GM18907 (cell line): ENCODE data around the gene CXCR4.
A peak's percentile ranks its signal among the peaks of the same experiment; 100 is the strongest.
"Not testable (repeated sequence)": the region's sequence is repeated elsewhere in the genome, so short reads cannot be mapped to it uniquely, and the experiment has no call there.

Experiments
- ATAC-seq: cut with Tn5 transposase; IDR thresholded peaks from one replicate; pipeline ENCODE4 v1.9.1; 2021; ENCODE audit warnings: mild to moderate bottlenecking, moderate library complexity; ENCODE audit not compliant: unreplicated experiment

Gene CXCR4

DNA sequence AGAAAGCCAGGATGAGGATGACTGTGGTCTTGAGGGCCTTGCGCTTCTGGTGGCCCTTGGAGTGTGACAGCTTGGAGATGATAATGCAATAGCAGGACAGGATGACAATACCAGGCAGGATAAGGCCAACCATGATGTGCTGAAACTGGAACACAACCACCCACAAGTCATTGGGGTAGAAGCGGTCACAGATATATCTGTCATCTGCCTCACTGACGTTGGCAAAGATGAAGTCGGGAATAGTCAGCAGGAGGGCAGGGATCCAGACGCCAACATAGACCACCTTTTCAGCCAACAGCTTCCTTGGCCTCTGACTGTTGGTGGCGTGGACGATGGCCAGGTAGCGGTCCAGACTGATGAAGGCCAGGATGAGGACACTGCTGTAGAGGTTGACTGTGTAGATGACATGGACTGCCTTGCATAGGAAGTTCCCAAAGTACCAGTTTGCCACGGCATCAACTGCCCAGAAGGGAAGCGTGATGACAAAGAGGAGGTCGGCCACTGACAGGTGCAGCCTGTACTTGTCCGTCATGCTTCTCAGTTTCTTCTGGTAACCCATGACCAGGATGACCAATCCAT lies 2.7 kb downstream of the CXCR4 start:
- no peak for ATAC-seq

GRCh38 chr2:136114382-136114781 lies 3.6 kb downstream of the CXCR4 start:
- ATAC-seq: no peak

GRCh38 chr2:136113209-136113971 lies 4.6 kb downstream of the CXCR4 start:
- no peak for ATAC-seq

DNA sequence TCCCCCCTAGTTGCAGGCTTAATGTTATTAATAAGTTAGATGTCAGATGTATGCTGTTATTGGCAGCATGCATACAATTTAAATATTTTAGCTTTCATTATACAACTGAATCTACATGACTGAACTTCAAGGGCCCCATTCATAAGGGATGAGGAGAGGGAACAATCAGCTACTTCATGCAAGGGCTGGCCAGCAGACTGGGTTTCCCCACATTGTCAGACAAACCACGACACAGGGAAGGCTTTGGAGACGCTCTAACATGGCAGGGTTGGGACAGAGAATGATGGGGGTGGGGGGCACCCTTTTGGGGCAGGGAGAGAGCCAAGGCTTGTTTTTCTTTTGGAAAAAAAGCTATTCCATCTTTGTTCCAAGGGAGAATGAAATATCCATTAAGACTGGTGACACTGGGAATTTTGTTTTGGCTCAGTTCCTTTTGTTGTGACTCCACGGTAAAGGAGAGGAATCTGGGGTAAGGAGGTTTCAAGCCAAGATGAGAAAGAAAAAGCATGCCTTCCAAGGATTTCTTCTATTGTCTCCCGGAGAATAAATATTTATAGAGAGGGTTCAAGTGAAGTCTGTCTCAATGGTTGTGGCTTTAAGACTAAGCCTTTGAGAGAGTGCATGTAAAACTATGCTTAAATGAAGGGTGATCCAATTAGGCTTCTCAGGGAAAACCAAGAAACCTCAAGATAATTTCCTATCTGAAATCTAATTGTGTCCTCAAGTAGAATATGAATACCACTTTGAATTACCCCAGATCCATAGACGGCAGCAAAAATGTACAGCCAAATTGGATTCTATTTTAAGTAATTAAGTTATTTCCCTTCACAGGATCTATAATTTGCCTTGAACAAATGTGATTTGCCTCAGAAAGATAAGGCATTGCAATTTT lies 5.4 kb downstream of the CXCR4 start:
- ATAC-seq: no peak

GRCh38 chr2:136111711-136112110 lies 6.2 kb downstream of the CXCR4 start:
- no peak for ATAC-seq

DNA sequence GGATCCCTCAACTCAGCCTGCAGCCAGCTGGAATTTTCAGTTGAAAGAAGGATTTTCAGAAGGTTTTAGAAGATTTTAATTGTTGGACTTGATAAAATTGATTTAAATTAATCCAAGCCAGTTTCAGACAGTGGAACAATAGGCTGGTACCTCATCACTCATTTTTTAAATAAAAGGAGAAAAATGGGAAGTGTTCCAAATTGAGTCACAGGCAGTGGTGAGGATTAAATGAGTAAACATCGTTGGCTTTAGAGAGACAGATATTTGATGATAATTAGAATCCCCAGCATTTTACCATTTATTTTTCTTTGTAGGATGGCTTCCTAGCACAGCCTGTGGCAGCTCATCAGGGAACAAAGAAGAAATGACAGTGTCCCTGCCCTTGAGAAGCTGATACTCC lies 7.4 kb downstream of the CXCR4 start:
- ATAC-seq: no peak

DNA sequence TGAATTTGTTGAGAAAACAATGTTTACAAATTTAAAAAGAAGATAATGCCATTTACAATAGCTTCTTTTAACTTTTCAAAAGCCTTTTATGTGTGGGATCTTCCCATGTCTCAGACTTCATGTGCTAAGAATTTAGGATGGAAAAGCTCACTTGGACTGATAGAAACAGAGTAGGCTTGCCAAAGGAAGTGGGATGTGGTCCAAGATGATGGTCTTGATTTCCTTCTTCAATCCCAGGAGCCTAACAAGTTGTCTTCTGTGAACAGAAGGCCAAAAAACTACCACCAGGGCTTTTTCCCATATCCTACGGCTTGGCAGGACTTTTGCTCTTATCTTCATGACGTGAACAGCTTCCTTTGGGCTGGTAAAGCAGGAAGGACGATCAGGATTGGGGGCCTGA lies 9.5 kb downstream of the CXCR4 start:
- ATAC-seq: no peak

GRCh38 chr2:136107051-136108033 lies 10.6 kb downstream of the CXCR4 start:
- ATAC-seq: peak; percentile 81

- ATAC-seq: no peak
Observed at GRCh38 chr2:136106505-136106904, 11.4 kb downstream of the CXCR4 start.

GRCh38 chr2:136104977-136105376 lies 13.0 kb downstream of the CXCR4 start:
- no peak for ATAC-seq

- ATAC-seq: no peak
Observed at GRCh38 chr2:136101042-136101441, 16.9 kb downstream of the CXCR4 start.

- no peak for ATAC-seq
Observed at GRCh38 chr2:136098441-136098840, 19.5 kb downstream of the CXCR4 start.

GRCh38 chr2:136093583-136093982 lies 24.4 kb downstream of the CXCR4 start:
- ATAC-seq: no peak

GRCh38 chr2:136091899-136092298 lies 26.1 kb downstream of the CXCR4 start:
- no peak for ATAC-seq

- not testable (repeated sequence) for ATAC-seq
Observed at GRCh38 chr2:136087901-136088460, 30.0 kb downstream of the CXCR4 start.

- ATAC-seq: no peak
Observed at GRCh38 chr2:136086253-136087016, 31.5 kb downstream of the CXCR4 start.

GRCh38 chr2:136085453-136086209 lies 32.3 kb downstream of the CXCR4 start:
- no peak for ATAC-seq

- no peak for ATAC-seq
Observed at GRCh38 chr2:136081582-136082210, 36.3 kb downstream of the CXCR4 start.
